Vagina (tissue), 2 donors: ENCODE data around the gene CDK15. TPM values are rescaled to one million over a fixed set of nuclear protein-coding genes. Genes with fewer than 3 reads are reported as not detected.

ENCODE experiments used
- DNase-seq, 2 donors: peaks; one replicate each; pipeline ENCODE4 v3.0.0-alpha.2; 2017; ENCODE audit errors: extremely low spot score in 2 of 2
- H3K27ac ChIP-seq: fragments of 200-600 bp; sonication (generic); one replicate; pipeline ENCODE4 v1.5.1; 2019
- H3K27me3 ChIP-seq: fragments of 200-600 bp; sonication (generic); one replicate; pipeline ENCODE4 v1.5.1; 2019
- H3K36me3 ChIP-seq, 2 donors: fragments of 200-600 bp; sonication (generic); one replicate each; pipeline ENCODE4 v1.5.1; 2017 to 2019
- H3K4me1 ChIP-seq: fragments of 200-600 bp; sonication (generic); one replicate; pipeline ENCODE4 v1.5.1; 2019
- H3K4me3 ChIP-seq, 2 donors: fragments of 200-600 bp; sonication (generic); 1 replicate in 1 of 2; 2 replicates in 1 of 2; pipeline ENCODE4 v1.5.1; 2016 to 2019
- H3K9me3 ChIP-seq: fragments of 200-600 bp; sonication (generic); one replicate; pipeline ENCODE4 v1.5.1; 2019
- POLR2A ChIP-seq, 2 donors: fragments of 450-650 bp; IDR thresholded peaks; one replicate each; pipeline ENCODE4 v1.6.1; 2017; ENCODE audit warnings: antibody characterized with exemption in 2 of 2, mild to moderate bottlenecking in 2 of 2, moderate library complexity in 2 of 2
- POLR2AphosphoS5 ChIP-seq, 2 donors: sonication (generic); formaldehyde crosslinking; IDR thresholded peaks; one replicate each; pipeline ENCODE4 v1.9.0; 2017; ENCODE audit warnings: antibody characterized with exemption in 2 of 2, mild to moderate bottlenecking in 2 of 2, low read depth in 1 of 2; ENCODE audit not compliant: insufficient read depth in 1 of 2
- intact Hi-C: fragments of 100-400 bp; cut with DNase I; formaldehyde crosslinking; loops from one replicate; pipeline ENCODE4 v1.15.1; 2023
- total RNA-seq: library from RNA; depleted of rRNA; stranded (reverse); fragments of >200 nt; gene quantifications from one replicate; pipeline ENCODE4 v1.2.3, GENCODE V29; 2016
- TF ChIP-seq, protein P1 (sequence below), 3 experiments: fragments of 450-650 bp in 2 of 3; fragments of 200-600 bp in 1 of 3; sonication (generic) in 1 of 3; IDR thresholded peaks; one replicate each; pipeline ENCODE4 v1.5.1; 2017 to 2019; ENCODE audit warnings: antibody characterized with exemption in 3 of 3, mild to moderate bottlenecking in 2 of 3, moderate library complexity in 2 of 3

Gene CDK15
- total RNA-seq, 1 donor from 2014 or later: not detected

- no peaks in the 10 kb centered on the region for H3K27me3 ChIP-seq
- intact Hi-C loops: no loop called here
- H3K9me3 ChIP-seq: no peaks in the 10 kb centered on the region
- no peak overlapping the region for H3K4me3 ChIP-seq
- H3K27ac ChIP-seq: no peak overlapping the region
- no peaks in the 10 kb centered on the region for H3K4me1 ChIP-seq
- H3K36me3 ChIP-seq: no peaks in the 10 kb centered on the region
- DNase-seq: no peak
- TF ChIP-seq, protein P1, sequence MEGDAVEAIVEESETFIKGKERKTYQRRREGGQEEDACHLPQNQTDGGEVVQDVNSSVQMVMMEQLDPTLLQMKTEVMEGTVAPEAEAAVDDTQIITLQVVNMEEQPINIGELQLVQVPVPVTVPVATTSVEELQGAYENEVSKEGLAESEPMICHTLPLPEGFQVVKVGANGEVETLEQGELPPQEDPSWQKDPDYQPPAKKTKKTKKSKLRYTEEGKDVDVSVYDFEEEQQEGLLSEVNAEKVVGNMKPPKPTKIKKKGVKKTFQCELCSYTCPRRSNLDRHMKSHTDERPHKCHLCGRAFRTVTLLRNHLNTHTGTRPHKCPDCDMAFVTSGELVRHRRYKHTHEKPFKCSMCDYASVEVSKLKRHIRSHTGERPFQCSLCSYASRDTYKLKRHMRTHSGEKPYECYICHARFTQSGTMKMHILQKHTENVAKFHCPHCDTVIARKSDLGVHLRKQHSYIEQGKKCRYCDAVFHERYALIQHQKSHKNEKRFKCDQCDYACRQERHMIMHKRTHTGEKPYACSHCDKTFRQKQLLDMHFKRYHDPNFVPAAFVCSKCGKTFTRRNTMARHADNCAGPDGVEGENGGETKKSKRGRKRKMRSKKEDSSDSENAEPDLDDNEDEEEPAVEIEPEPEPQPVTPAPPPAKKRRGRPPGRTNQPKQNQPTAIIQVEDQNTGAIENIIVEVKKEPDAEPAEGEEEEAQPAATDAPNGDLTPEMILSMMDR (IDR thresholded peaks at IDR 0.05): no peak
Measured at GRCh38 chr2:201852878-201853415, 46.6 kb downstream of the CDK15 start.

DNA sequence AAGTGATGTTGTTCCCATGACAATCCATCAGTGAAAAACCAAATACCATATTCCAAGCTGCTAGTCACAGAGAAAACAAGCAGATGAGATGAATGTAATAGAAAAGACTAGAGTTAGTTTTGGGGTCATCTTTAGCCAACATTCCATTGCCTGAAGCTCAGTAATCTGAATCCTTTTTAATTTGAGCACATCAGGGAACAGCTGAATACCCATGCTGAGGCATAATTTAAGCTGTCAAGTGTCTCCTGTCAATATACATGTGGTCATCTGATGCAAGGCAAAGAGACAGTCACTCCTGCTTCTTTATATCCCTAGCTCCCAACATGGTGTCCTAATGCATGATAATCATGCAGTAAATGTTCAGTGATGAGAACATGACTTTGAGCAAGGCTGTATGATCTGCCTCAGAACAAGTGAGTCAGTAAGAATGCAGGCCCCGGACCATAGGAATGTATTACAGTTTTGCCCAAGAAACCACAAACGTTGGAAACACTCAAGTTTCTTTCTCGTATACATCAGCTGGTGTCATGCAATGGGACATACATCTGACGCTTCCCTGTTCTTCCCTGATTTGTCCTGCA, 48.0 kb downstream of the CDK15 start:
- no peak overlapping the region for H3K27ac ChIP-seq
- H3K4me3 ChIP-seq: no peak overlapping the region
- no peaks in the 10 kb centered on the region for H3K27me3 ChIP-seq
- no peaks in the 10 kb centered on the region for H3K4me1 ChIP-seq
- intact Hi-C loops: no loop called here
- TF ChIP-seq, protein P1 (IDR thresholded peaks at IDR 0.05): no peak
- TF ChIP-seq POLR2AphosphoS5 (IDR thresholded peaks at IDR 0.05; ENCODE audit: insufficient read depth in 1 of 2, low read depth in 1 of 2) (no peak), POLR2A (IDR thresholded peaks at IDR 0.05) (no peak)
- H3K9me3 ChIP-seq: no peaks in the 10 kb centered on the region
- no peak for DNase-seq
- H3K36me3 ChIP-seq: no peaks in the 10 kb centered on the region

GRCh38 chr2:201854841-201855240, 48.5 kb downstream of the CDK15 start:
- Histone ChIP-seq H3K27ac (no peak overlapping the region), H3K4me3 (no peak overlapping the region), H3K27me3 (no peaks in the 10 kb centered on the region), H3K36me3 (no peaks in the 10 kb centered on the region), H3K9me3 (no peaks in the 10 kb centered on the region), H3K4me1 (no peaks in the 10 kb centered on the region)
- no peak for DNase-seq
- TF ChIP-seq, protein P1 (IDR thresholded peaks at IDR 0.05): no peak
- no peak for TF ChIP-seq POLR2AphosphoS5 (IDR thresholded peaks at IDR 0.05; ENCODE audit: insufficient read depth in 1 of 2, low read depth in 1 of 2)
- no peak for TF ChIP-seq POLR2A (IDR thresholded peaks at IDR 0.05)
- intact Hi-C loops: no loop called here

- Histone ChIP-seq H3K4me1 (no peaks in the 10 kb centered on the region), H3K9me3 (no peaks in the 10 kb centered on the region), H3K27ac (no peak overlapping the region), H3K27me3 (no peaks in the 10 kb centered on the region), H3K4me3 (no peak overlapping the region), H3K36me3 (no peaks in the 10 kb centered on the region)
- TF ChIP-seq POLR2AphosphoS5 (IDR thresholded peaks at IDR 0.05; ENCODE audit: insufficient read depth in 1 of 2, low read depth in 1 of 2) (no peak), POLR2A (IDR thresholded peaks at IDR 0.05) (no peak)
- TF ChIP-seq, protein P1 (IDR thresholded peaks at IDR 0.05): no peak
- no peak for DNase-seq
- intact Hi-C loops: no loop called here
Measured at GRCh38 chr2:201855356-201855755, 49.0 kb downstream of the CDK15 start.

GRCh38 chr2:201857326-201857725, 51.0 kb downstream of the CDK15 start:
- Histone ChIP-seq H3K36me3 (no peaks in the 10 kb centered on the region), H3K4me1 (no peaks in the 10 kb centered on the region), H3K9me3 (no peaks in the 10 kb centered on the region), H3K27me3 (no peaks in the 10 kb centered on the region), H3K4me3 (no peak overlapping the region), H3K27ac (no peak overlapping the region)
- TF ChIP-seq POLR2AphosphoS5 (IDR thresholded peaks at IDR 0.05; ENCODE audit: insufficient read depth in 1 of 2, low read depth in 1 of 2) (no peak), POLR2A (IDR thresholded peaks at IDR 0.05) (no peak)
- TF ChIP-seq, protein P1 (IDR thresholded peaks at IDR 0.05): no peak
- no peak for DNase-seq
- intact Hi-C loops: no loop called here
